Muscle layer of colon (tissue), 2 donors: ENCODE data around the gene GATM.

Experiments used
- H3K27ac ChIP-seq: one replicate; pipeline ENCODE4 v1.7.0; 2013; ENCODE audit warnings: low read depth, mild to moderate bottlenecking, low read length, moderate library complexity
- H3K27me3 ChIP-seq, 2 donors: one replicate each; pipeline ENCODE4 v1.7.0; 2013; ENCODE audit warnings: low read length in 2 of 2, mild to moderate bottlenecking in 2 of 2; ENCODE audit not compliant: insufficient read depth in 2 of 2, control insufficient read depth in 1 of 2
- H3K36me3 ChIP-seq: one replicate; pipeline ENCODE4 v1.7.0; 2013; ENCODE audit warnings: mild to moderate bottlenecking, low read length; ENCODE audit not compliant: insufficient read depth
- H3K4me1 ChIP-seq: one replicate; pipeline ENCODE4 v1.7.0; 2013; ENCODE audit warnings: mild to moderate bottlenecking, low read length; ENCODE audit not compliant: insufficient read depth
- H3K4me3 ChIP-seq, 2 donors: one replicate each; pipeline ENCODE4 v1.7.0; 2013; ENCODE audit warnings: low read length in 2 of 2, low read depth in 1 of 2, mild to moderate bottlenecking in 1 of 2, moderate library complexity in 1 of 2
- H3K9ac ChIP-seq: one replicate; pipeline ENCODE4 v1.7.0; 2013; ENCODE audit warnings: low read length
- H3K9me3 ChIP-seq: one replicate; pipeline ENCODE4 v1.7.0; 2013; ENCODE audit warnings: mild to moderate bottlenecking, low read length
- donor health status: abdominal sarcoma.
- donor health status: Adenocarcinoma of cecum.

Gene GATM

GRCh38 chr15:45378149-45378912, at the start of gene GATM:
GATM (minus strand) TSS chr15:45378544; CDS start chr15:45378453, 91 bp downstream.
- H3K27me3 ChIP-seq: no peaks in the 10 kb centered on the region
- peak within 1 kb of the TSS; percentile 82 for H3K9ac ChIP-seq
- peaks cover 21% of the 10 kb centered on the region for H3K4me1 ChIP-seq
- H3K4me3 ChIP-seq: peak within 1 kb of the TSS; percentile 99
- H3K36me3 ChIP-seq: no peaks in the 10 kb centered on the region
- H3K9me3 ChIP-seq: no peaks in the 10 kb centered on the region
- H3K27ac ChIP-seq: peak within 1 kb of the TSS; percentile 98

GRCh38 chr15:45427085-45427484, 48.7 kb upstream of the GATM start:
- Histone ChIP-seq H3K9me3 (no peaks in the 10 kb centered on the region), H3K4me1 (no peaks in the 10 kb centered on the region), H3K27me3 (no peaks in the 10 kb centered on the region), H3K9ac (no peak overlapping the region), H3K36me3 (no peaks in the 10 kb centered on the region), H3K4me3 (no peak overlapping the region), H3K27ac (no peak overlapping the region)

- Histone ChIP-seq H3K9ac (no peak overlapping the region), H3K4me1 (no peaks in the 10 kb centered on the region), H3K9me3 (no peaks in the 10 kb centered on the region), H3K27me3 (no peaks in the 10 kb centered on the region), H3K4me3 (no peak overlapping the region), H3K36me3 (no peaks in the 10 kb centered on the region), H3K27ac (no peak overlapping the region)
Observed at GRCh38 chr15:45425135-45425534, 46.8 kb upstream of the GATM start.

- Histone ChIP-seq H3K27ac (no peak overlapping the region), H3K4me3 (no peak overlapping the region), H3K9me3 (no peaks in the 10 kb centered on the region), H3K4me1 (no peaks in the 10 kb centered on the region), H3K9ac (no peak overlapping the region), H3K27me3 (no peaks in the 10 kb centered on the region), H3K36me3 (peaks cover 3% of the 10 kb centered on the region)
Observed at GRCh38 chr15:45424429-45424828, 46.1 kb upstream of the GATM start.

GRCh38 chr15:45417303-45417950, 39.1 kb upstream of the GATM start:
- no peaks in the 10 kb centered on the region for H3K4me1 ChIP-seq

GRCh38 chr15:45414215-45414885, 36.0 kb upstream of the GATM start:
- Histone ChIP-seq H3K4me3 (no peak overlapping the region), H3K27ac (no peak overlapping the region), H3K9me3 (no peaks in the 10 kb centered on the region), H3K4me1 (no peaks in the 10 kb centered on the region), H3K9ac (no peak overlapping the region), H3K27me3 (no peaks in the 10 kb centered on the region), H3K36me3 (peaks cover 67% of the 10 kb centered on the region)

More at GRCh38 chr15:45417303-45417950, 39.1 kb upstream of the GATM start:
- Histone ChIP-seq H3K27me3 (no peaks in the 10 kb centered on the region), H3K9me3 (no peaks in the 10 kb centered on the region), H3K27ac (no peak overlapping the region), H3K4me3 (no peak overlapping the region), H3K36me3 (peaks cover 54% of the 10 kb centered on the region), H3K9ac (no peak overlapping the region)

GRCh38 chr15:45409596-45409995, 31.3 kb upstream of the GATM start:
- H3K36me3 ChIP-seq: peaks cover 60% of the 10 kb centered on the region

GRCh38 chr15:45407786-45408185, 29.4 kb upstream of the GATM start:
- H3K4me3 ChIP-seq: no peak overlapping the region
- H3K36me3 ChIP-seq: peaks cover 42% of the 10 kb centered on the region
- H3K27ac ChIP-seq: no peak overlapping the region
- H3K4me1 ChIP-seq: peaks cover 14% of the 10 kb centered on the region
- no peak overlapping the region for H3K9ac ChIP-seq
- H3K9me3 ChIP-seq: no peaks in the 10 kb centered on the region
- no peaks in the 10 kb centered on the region for H3K27me3 ChIP-seq

More at GRCh38 chr15:45409596-45409995, 31.3 kb upstream of the GATM start:
- Histone ChIP-seq H3K9me3 (no peaks in the 10 kb centered on the region), H3K27ac (no peak overlapping the region), H3K4me1 (peaks cover 4% of the 10 kb centered on the region), H3K27me3 (no peaks in the 10 kb centered on the region), H3K9ac (no peak overlapping the region), H3K4me3 (no peak overlapping the region)

- H3K9ac ChIP-seq: peak overlapping the region; percentile 95
- H3K27ac ChIP-seq: peak overlapping the region; percentile 93
- H3K36me3 ChIP-seq: peaks cover 16% of the 10 kb centered on the region
- peak overlapping the region; percentile 89 to 99 for H3K4me3 ChIP-seq
- H3K9me3 ChIP-seq: no peaks in the 10 kb centered on the region
- peaks cover 19% of the 10 kb centered on the region for H3K4me1 ChIP-seq
- H3K27me3 ChIP-seq: no peaks in the 10 kb centered on the region
Observed at GRCh38 chr15:45402955-45403877, 24.9 kb upstream of the GATM start.

- H3K9ac ChIP-seq: peak overlapping the region; percentile 95
- H3K27me3 ChIP-seq: no peaks in the 10 kb centered on the region
- peaks cover 19% of the 10 kb centered on the region for H3K4me1 ChIP-seq
- peaks cover 14% of the 10 kb centered on the region for H3K36me3 ChIP-seq
- no peaks in the 10 kb centered on the region for H3K9me3 ChIP-seq
- peak overlapping the region; percentile 93 for H3K27ac ChIP-seq
- H3K4me3 ChIP-seq: peak overlapping the region; percentile 89 to 99
Observed at GRCh38 chr15:45402162-45402954, 24.0 kb upstream of the GATM start.
